GM12878 (cell line): Measurements from ENCODE around the gene BRD2. TPM values are rescaled to one million over a fixed set of nuclear protein-coding genes. Genes with fewer than 3 reads are reported as not detected.

Experiments
- ATF7 ChIP-seq: fragments of 450-650 bp; IDR thresholded peaks from 2 replicates; pipeline ENCODE4 v1.6.1; 2016; ENCODE audit warnings: low read depth, mild to moderate bottlenecking
- CBFB ChIP-seq: IDR thresholded peaks from 2 replicates; pipeline ENCODE4 v1.6.1; 2016; ENCODE audit warnings: antibody characterized with exemption, low read depth
- CHD1 ChIP-seq: IDR thresholded peaks from 2 replicates; pipeline ENCODE4 v1.6.1; 2012; ENCODE audit warnings: low read depth, low read length, improper control_type of control experiment
- CREM ChIP-seq: IDR thresholded peaks from 2 replicates; pipeline ENCODE4 v1.6.1; 2014; ENCODE audit warnings: antibody characterized with exemption, low read depth
- HDAC6 ChIP-seq: fragments of 200-600 bp; sonication (generic); IDR thresholded peaks from one replicate; pipeline ENCODE4 v1.8.0; 2017; ENCODE audit warnings: antibody characterized with exemption; ENCODE audit not compliant: unreplicated experiment
- LARP7 ChIP-seq: fragments of 450-650 bp; IDR thresholded peaks from 2 replicates; pipeline ENCODE4 v1.6.1; 2017; ENCODE audit warnings: mild to moderate bottlenecking
- MEF2B ChIP-seq: fragments of 450-650 bp; IDR thresholded peaks from 2 replicates; pipeline ENCODE4 v1.6.1; 2018; ENCODE audit warnings: mild to moderate bottlenecking, moderate library complexity; ENCODE audit not compliant: partially characterized antibody, poor library complexity, severe bottlenecking
- NFXL1 ChIP-seq: fragments of 450-650 bp; IDR thresholded peaks from 2 replicates; pipeline ENCODE4 v1.6.1; 2017; ENCODE audit warnings: antibody characterized with exemption, mild to moderate bottlenecking, borderline replicate concordance
- PRDM15 ChIP-seq: fragments of 450-650 bp; formaldehyde crosslinking; IDR thresholded peaks from 2 replicates; pipeline ENCODE4 v1.4.0; 2020; ENCODE audit warnings: mild to moderate bottlenecking, moderate library complexity
- RCOR1 ChIP-seq: conservative IDR thresholded peaks from 2 replicates; pipeline ENCODE4 v1.6.1; 2012; ENCODE audit warnings: low read depth, low read length, improper control_type of control experiment
- SKIL ChIP-seq: fragments of 450-650 bp; IDR thresholded peaks from 2 replicates; pipeline ENCODE4 v1.6.1; 2017; ENCODE audit warnings: mild to moderate bottlenecking, low read depth, inconsistent platforms; ENCODE audit not compliant: poor library complexity, severe bottlenecking
- SMAD5 ChIP-seq: IDR thresholded peaks from 2 replicates; pipeline ENCODE4 v1.6.1; 2016; ENCODE audit warnings: antibody characterized with exemption, low read depth
- SP1 ChIP-seq: IDR thresholded peaks from one replicate; pipeline ENCODE4 v1.6.1; 2011; ENCODE audit warnings: low read depth, low read length
- SREBF1 ChIP-seq: IDR thresholded peaks from 2 replicates; pipeline ENCODE4 v1.6.1; 2012; ENCODE audit warnings: mild to moderate bottlenecking, low read length
- SRF ChIP-seq, 2 experiments: IDR thresholded peaks; 2 replicates each; pipeline ENCODE4 v1.6.1; 2011; ENCODE audit warnings: low read depth in 2 of 2, low read length in 2 of 2, mild to moderate bottlenecking in 1 of 2, moderate library complexity in 1 of 2
- USF1 ChIP-seq: IDR thresholded peaks from 2 replicates; pipeline ENCODE4 v1.6.1; 2011; ENCODE audit warnings: borderline replicate concordance, low read depth, mild to moderate bottlenecking, moderate library complexity, mixed read lengths, low read length; ENCODE audit not compliant: insufficient read depth; ENCODE audit errors: extremely low read length
- USF2 ChIP-seq: IDR thresholded peaks from 2 replicates; pipeline ENCODE4 v1.6.1; 2011; ENCODE audit warnings: low read depth, low read length, improper control_type of control experiment, borderline replicate concordance
- YY1 ChIP-seq: IDR thresholded peaks from 2 replicates; pipeline ENCODE4 v1.6.1; 2011; ENCODE audit warnings: low read depth, mild to moderate bottlenecking, low read length
- ZBED1 ChIP-seq: IDR thresholded peaks from 2 replicates; pipeline ENCODE4 v1.6.1; 2016; ENCODE audit warnings: borderline replicate concordance
- ZBTB11 ChIP-seq: fragments of 450-650 bp; formaldehyde crosslinking; IDR thresholded peaks from 2 replicates; pipeline ENCODE4 v1.5.0; 2022; ENCODE audit warnings: mild to moderate bottlenecking, missing genetic modification characterization
- ZZZ3 ChIP-seq: IDR thresholded peaks from 2 replicates; pipeline ENCODE4 v1.6.1; 2011; ENCODE audit warnings: low read depth; ENCODE audit not compliant: control insufficient read depth, insufficient read length
- polyA plus RNA-seq, 11 experiments: library from polyadenylated mRNA; depleted of rRNA in 4 of 11; unstranded in 6 of 11; stranded (reverse) in 5 of 11; fragments of >200 nt; fragmentation: Nextera tagmentation in 4 of 11; fragmentation: Illumina TruSeq in 1 of 11; extraction: Ambion mirVana in 4 of 11; extraction: Trizol in 1 of 11; gene quantifications; 1 replicate in 1 of 11; 2 replicates in 10 of 11; pipeline versions ENCODE4 v1.2.1 to v1.2.3, GENCODE V29; 2011 to 2016; ENCODE audit warnings: inconsistent platforms in 2 of 11, missing spikeins in 2 of 11, low read depth in 1 of 11
- total RNA-seq, 4 experiments: library from RNA; depleted of rRNA in 3 of 4; stranded (reverse); fragments of >200 nt in 3 of 4; fragmentation: Illumina TruSeq in 1 of 4; extraction: Trizol in 1 of 4; gene quantifications; 2 replicates each; pipeline versions ENCODE4 v1.2.1 to v1.2.3, GENCODE V29; 2013 to 2021

Gene BRD2
- total and polyA plus RNA-seq, 10 of the 15 experiments (the other 5 are each of a cell fraction or from before 2014, with no cell fraction given): 32.2 to 239 (median 139) TPM

- peak; percentile 95 for TF ChIP-seq CHD1
- peak; percentile 48; the same call in 1 of the 2 replicates for TF ChIP-seq PRDM15 (CRISPR knock-in tag)
- 0 out of 2 replicates have a peak, but pooled peaks have one; percentile 62 for TF ChIP-seq ZBED1
- TF ChIP-seq USF1: no peak
- TF ChIP-seq SKIL: no peak
- TF ChIP-seq SRF (IDR thresholded peaks at IDR 0.05; ENCODE audit: low read depth in 2 of 2, low read length in 2 of 2): no peak
- no peak for TF ChIP-seq HDAC6
- no peak for TF ChIP-seq MEF2B
- no peak for TF ChIP-seq ATF7
- no peak for TF ChIP-seq CBFB
- no peak for TF ChIP-seq RCOR1
- no peak for TF ChIP-seq SP1
- no peak for TF ChIP-seq USF2
- TF ChIP-seq ZZZ3: no peak
- 0 out of 2 replicates have a peak, but pooled peaks have one; percentile 4 for TF ChIP-seq ZBTB11
- peak; percentile 97; the same call in 1 of the 2 replicates for TF ChIP-seq YY1
- TF ChIP-seq LARP7: 0 out of 2 replicates have a peak, but pooled peaks have one; percentile 28
- TF ChIP-seq SMAD5: 0 out of 2 replicates have a peak, but pooled peaks have one; percentile 48
- TF ChIP-seq NFXL1: no peak
- TF ChIP-seq SREBF1: no peak
- no peak for TF ChIP-seq CREM
Observed at GRCh38 chr6:32971242-32971580, 2.8 kb downstream of the BRD2 start (continued).
